HG03442 (cell line): ENCODE measurements around the gene ZMYM4.
"Not testable (repeated sequence)": the region's sequence is repeated elsewhere in the genome, so short reads cannot be mapped to it uniquely, and the experiment has no call there.

ENCODE experiments used
- ATAC-seq: cut with Tn5 transposase; IDR thresholded peaks from one replicate; pipeline ENCODE4 v1.9.1; 2021; ENCODE audit warnings: mild to moderate bottlenecking, moderate library complexity; ENCODE audit not compliant: unreplicated experiment

The ZMYM4 gene

GRCh38 chr1:35320937-35321336, 52.4 kb downstream of the ZMYM4 start:
- no peak for ATAC-seq

GRCh38 chr1:35324486-35324885, 56.0 kb downstream of the ZMYM4 start:
- no peak for ATAC-seq

- ATAC-seq = no peak
These were observed 57.8 kb downstream of the ZMYM4 start for GRCh38 chr1:35326246-35326866.

GRCh38 chr1:35331618-35332017, 63.1 kb downstream of the ZMYM4 start:
- ATAC-seq = not testable (repeated sequence)

- ATAC-seq = no peak
These were observed 66.0 kb downstream of the ZMYM4 start for GRCh38 chr1:35334485-35334884.

- ATAC-seq = no peak
These were observed 72.0 kb downstream of the ZMYM4 start for GRCh38 chr1:35340519-35340918.

GRCh38 chr1:35345439-35345981, 77.0 kb downstream of the ZMYM4 start:
- no peak for ATAC-seq

- ATAC-seq = no peak
These were observed 82.4 kb downstream of the ZMYM4 start for GRCh38 chr1:35350872-35351271.

- ATAC-seq = no peak
These were observed 91.5 kb downstream of the ZMYM4 start for GRCh38 chr1:35359995-35360394.

GRCh38 chr1:35361638-35362037, 93.1 kb downstream of the ZMYM4 start:
- ATAC-seq = no peak

GRCh38 chr1:35364741-35365140, 96.2 kb downstream of the ZMYM4 start:
- no peak for ATAC-seq

GRCh38 chr1:35367914-35368313, 99.4 kb downstream of the ZMYM4 start:
- ATAC-seq = no peak

GRCh38 chr1:35369922-35370671, 101.6 kb downstream of the ZMYM4 start:
- ATAC-seq = no peak

- ATAC-seq = no peak
These were observed 103.0 kb downstream of the ZMYM4 start for GRCh38 chr1:35371506-35371905.

- ATAC-seq = no peak
These were observed 109.0 kb downstream of the ZMYM4 start for GRCh38 chr1:35377555-35377954.

- no peak for ATAC-seq
These were observed 111.0 kb downstream of the ZMYM4 start for GRCh38 chr1:35379317-35380000.

- ATAC-seq = not testable (repeated sequence)
These were observed 111.6 kb downstream of the ZMYM4 start for GRCh38 chr1:35380111-35380510.

- no peak for ATAC-seq
These were observed 113.6 kb downstream of the ZMYM4 start for GRCh38 chr1:35382107-35382506.

GRCh38 chr1:35386290-35386689, 117.8 kb downstream of the ZMYM4 start:
- no peak for ATAC-seq

GRCh38 chr1:35386959-35387358, 118.5 kb downstream of the ZMYM4 start:
- ATAC-seq = no peak

- ATAC-seq = no peak
These were observed 122.3 kb downstream of the ZMYM4 start for GRCh38 chr1:35390600-35391494.
